ENCODE results near the gene GAN.

DNA sequence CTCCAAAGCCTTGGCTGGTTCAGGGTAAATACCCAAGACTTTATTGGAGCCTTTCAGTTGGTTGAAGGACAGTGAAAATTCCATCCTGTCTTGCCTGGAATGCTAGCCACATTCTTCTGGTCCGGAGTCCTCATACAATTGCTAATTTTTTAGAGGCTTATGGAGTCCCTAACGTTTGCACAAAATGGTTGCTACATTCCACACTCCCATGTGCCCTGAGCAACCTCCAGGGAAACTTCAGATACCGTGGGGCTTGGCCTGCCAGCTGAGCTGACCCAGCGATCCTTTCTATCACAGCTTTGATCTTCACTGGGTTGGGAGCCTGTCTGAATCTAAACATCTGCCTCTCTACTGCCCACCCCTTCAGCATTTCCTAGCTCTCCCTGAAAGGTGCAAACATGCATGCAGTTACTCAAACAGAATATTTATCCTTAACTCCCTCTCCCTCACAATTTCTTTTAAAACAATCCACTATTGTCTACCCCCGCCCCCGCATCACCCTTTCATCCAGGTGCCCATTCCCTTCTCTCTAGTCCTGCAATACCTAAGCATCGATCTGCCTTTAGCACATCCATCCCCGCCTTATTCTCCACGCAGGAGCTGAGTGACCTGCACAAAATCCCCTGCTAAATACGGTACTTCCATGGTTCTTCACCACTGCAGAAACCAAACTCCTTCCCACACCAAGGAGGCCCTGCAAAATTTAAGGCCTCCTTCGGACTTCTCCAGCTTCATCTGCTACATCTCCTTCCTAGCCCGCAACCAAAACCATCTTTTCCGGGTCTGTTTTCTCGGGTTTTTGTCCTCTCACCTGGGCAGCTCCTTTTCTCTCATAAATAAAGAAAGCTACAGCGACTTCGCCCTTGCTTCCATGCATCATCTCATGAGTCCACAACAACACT is 810 bp upstream of the GAN start:
- TF ChIP-seq, protein P1, sequence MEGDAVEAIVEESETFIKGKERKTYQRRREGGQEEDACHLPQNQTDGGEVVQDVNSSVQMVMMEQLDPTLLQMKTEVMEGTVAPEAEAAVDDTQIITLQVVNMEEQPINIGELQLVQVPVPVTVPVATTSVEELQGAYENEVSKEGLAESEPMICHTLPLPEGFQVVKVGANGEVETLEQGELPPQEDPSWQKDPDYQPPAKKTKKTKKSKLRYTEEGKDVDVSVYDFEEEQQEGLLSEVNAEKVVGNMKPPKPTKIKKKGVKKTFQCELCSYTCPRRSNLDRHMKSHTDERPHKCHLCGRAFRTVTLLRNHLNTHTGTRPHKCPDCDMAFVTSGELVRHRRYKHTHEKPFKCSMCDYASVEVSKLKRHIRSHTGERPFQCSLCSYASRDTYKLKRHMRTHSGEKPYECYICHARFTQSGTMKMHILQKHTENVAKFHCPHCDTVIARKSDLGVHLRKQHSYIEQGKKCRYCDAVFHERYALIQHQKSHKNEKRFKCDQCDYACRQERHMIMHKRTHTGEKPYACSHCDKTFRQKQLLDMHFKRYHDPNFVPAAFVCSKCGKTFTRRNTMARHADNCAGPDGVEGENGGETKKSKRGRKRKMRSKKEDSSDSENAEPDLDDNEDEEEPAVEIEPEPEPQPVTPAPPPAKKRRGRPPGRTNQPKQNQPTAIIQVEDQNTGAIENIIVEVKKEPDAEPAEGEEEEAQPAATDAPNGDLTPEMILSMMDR (IDR thresholded peaks at IDR 0.05) = no peak
- no peak for TF ChIP-seq EP300 (IDR thresholded peaks at IDR 0.05)
- no peak for TF ChIP-seq POLR2A (IDR thresholded peaks at IDR 0.05)
